Keratinocyte (primary cell): ENCODE measurements around the gene CD101. TPM values are rescaled to one million over a fixed set of nuclear protein-coding genes. Genes with fewer than 3 reads are reported as not detected.

Experiments
- DNase-seq: peaks from one replicate; pipeline ENCODE4 v3.0.0-alpha.2; 2011; ENCODE audit warnings: low read depth, missing footprints, low spot score
- FAIRE-seq: peaks from 2 replicates; lab custom pipeline; 2011; peaks lifted over from hg19 to GRCh38; lab: Jason Lieb, UNC
- H2AFZ ChIP-seq: 2 replicates; pipeline ENCODE4 v1.6.0; 2012; ENCODE audit warnings: low read length, control low read depth, inconsistent platforms; ENCODE audit not compliant: control insufficient read depth
- H3K27ac ChIP-seq: 2 replicates; pipeline ENCODE4 v1.5.1; 2011; ENCODE audit warnings: low read length; ENCODE audit not compliant: control insufficient read depth, insufficient read depth
- H3K27me3 ChIP-seq: 3 replicates; pipeline ENCODE4 v1.6.0; 2011; ENCODE audit warnings: low read length; ENCODE audit not compliant: control insufficient read depth, insufficient read depth; ENCODE audit errors: extremely low read depth
- H3K36me3 ChIP-seq, 2 experiments: 2 replicates in 1 of 2; 3 replicates in 1 of 2; pipeline ENCODE4 v1.5.1; 2011; ENCODE audit warnings: low read length in 2 of 2, mild to moderate bottlenecking in 1 of 2; ENCODE audit not compliant: control insufficient read depth in 2 of 2, insufficient read depth in 2 of 2; ENCODE audit errors: extremely low read depth in 1 of 2
- H3K4me1 ChIP-seq: 3 replicates; pipeline ENCODE4 v1.5.1; 2011; ENCODE audit warnings: low read length; ENCODE audit not compliant: control insufficient read depth, insufficient read depth; ENCODE audit errors: extremely low read depth
- H3K4me2 ChIP-seq: 3 replicates; pipeline ENCODE4 v1.6.0; 2011; ENCODE audit warnings: low read depth, low read length; ENCODE audit not compliant: control insufficient read depth, insufficient read depth; ENCODE audit errors: extremely low read depth
- H3K4me3 ChIP-seq, 3 experiments: fragments of 200-600 bp in 1 of 3; sonication (generic) in 1 of 3; 2 replicates in 2 of 3; 3 replicates in 1 of 3; pipeline ENCODE4 v1.5.1; 2011 to 2016; ENCODE audit warnings: low read length in 3 of 3, mild to moderate bottlenecking in 3 of 3, control low read depth in 2 of 3, inconsistent platforms in 1 of 3, low read depth in 1 of 3, mixed read lengths in 1 of 3, mixed run types in 1 of 3, moderate library complexity in 1 of 3; ENCODE audit not compliant: control insufficient read depth in 2 of 3, insufficient read depth in 2 of 3; ENCODE audit errors: extremely low read depth in 1 of 3
- H3K79me2 ChIP-seq: 2 replicates; pipeline ENCODE4 v1.6.0; 2012; ENCODE audit warnings: low read length; ENCODE audit not compliant: control insufficient read depth, insufficient read depth
- H3K9ac ChIP-seq: 3 replicates; pipeline ENCODE4 v1.6.0; 2011; ENCODE audit warnings: low read length; ENCODE audit not compliant: control insufficient read depth, insufficient read depth; ENCODE audit errors: extremely low read depth
- H3K9me1 ChIP-seq: 3 replicates; pipeline ENCODE4 v1.6.0; 2011; ENCODE audit warnings: low read length; ENCODE audit not compliant: control insufficient read depth, insufficient read depth; ENCODE audit errors: extremely low read depth
- H3K9me3 ChIP-seq: 2 replicates; pipeline ENCODE4 v1.5.1; 2012; ENCODE audit warnings: low read depth, low read length; ENCODE audit not compliant: control insufficient read depth
- H4K20me1 ChIP-seq: 3 replicates; pipeline ENCODE4 v1.6.0; 2011; ENCODE audit warnings: low read length; ENCODE audit not compliant: control insufficient read depth, insufficient read depth; ENCODE audit errors: extremely low read depth
- CTCF ChIP-seq, 3 experiments: IDR thresholded peaks in 1 of 3; conservative IDR thresholded peaks in 1 of 3; optimal IDR thresholded peaks in 1 of 3; 2 replicates in 2 of 3; 3 replicates in 1 of 3; pipeline versions ENCODE3 to v1.5.1; 2011; ENCODE audit warnings: low read length in 3 of 3, mild to moderate bottlenecking in 3 of 3, moderate library complexity in 2 of 3, control low read depth in 1 of 3, inconsistent platforms in 1 of 3; ENCODE audit not compliant: insufficient read depth in 2 of 3; ENCODE audit errors: extremely low read depth in 1 of 3
- EZH2 ChIP-seq: IDR thresholded peaks from one replicate; pipeline ENCODE4 v1.6.1; 2012; ENCODE audit warnings: inconsistent platforms, mild to moderate bottlenecking, low read length, moderate library complexity
- dilution Hi-C: fragments of 300-500 bp; cut with MboI; formaldehyde crosslinking; loops from one replicate; pipeline ENCODE4 v1.7.0; 2020; ENCODE audit warnings: low sequenced_read_pairs; ENCODE audit not compliant: extremely low pct_ligation_motif_present
- polyA plus RNA-seq, 5 experiments: library from polyadenylated mRNA; depleted of rRNA in 3 of 5; stranded (reverse) in 3 of 5; stranded (forward) in 1 of 5; unstranded in 1 of 5; fragments of >200 nt; gene quantifications; 1 replicate in 1 of 5; 2 replicates in 3 of 5; 3 replicates in 1 of 5; pipeline versions ENCODE4 v1.2.1 to v1.2.3, GENCODE V29; 2011 to 2012; ENCODE audit warnings: missing spikeins in 2 of 5, low read depth in 1 of 5, low replicate concordance in 1 of 5

CD101 gene
- polyA plus RNA-seq, 1 donor (not counting 4 experiments of a cell fraction or from before 2014, with no cell fraction given) = 1.8 TPM

- Histone ChIP-seq H3K27me3 (no peaks in the 10 kb centered on the region), H2AFZ (no peak overlapping the region), H3K9ac (no peak overlapping the region), H3K79me2 (no peaks in the 10 kb centered on the region), H3K9me3 (no peaks in the 10 kb centered on the region), H3K4me3 (no peak overlapping the region), H3K4me1 (peaks cover 7% of the 10 kb centered on the region), H3K27ac (no peak overlapping the region), H3K36me3 (peaks cover 0 to 5% of the 10 kb centered on the region in 2 experiments), H3K4me2 (no peak overlapping the region), H3K9me1 (peaks cover 2% of the 10 kb centered on the region), H4K20me1 (no peaks in the 10 kb centered on the region)
- dilution Hi-C loops = no loop called here
- DNase-seq (no peak), FAIRE-seq (no peak)
- TF ChIP-seq EZH2 (no peak), CTCF (optimal IDR thresholded peaks at IDR 0.05 in 1 of 3, IDR thresholded peaks at IDR 0.05 in 1 of 3, conservative IDR thresholded peaks at IDR 0.05 in 1 of 3; ENCODE audit: extremely low read depth in 1 of 3, insufficient read depth in 2 of 3, low read length in 3 of 3) (no peak)
Observed at GRCh38 chr1:117010310-117010969, 8.9 kb downstream of the CD101 start.

- no peaks in the 10 kb centered on the region for H3K79me2 ChIP-seq
- no peaks in the 10 kb centered on the region for H3K27me3 ChIP-seq
- H3K9ac ChIP-seq = no peak overlapping the region
- H3K36me3 ChIP-seq = peaks cover 0 to 5% of the 10 kb centered on the region in 2 experiments
- no peaks in the 10 kb centered on the region for H4K20me1 ChIP-seq
- H3K27ac ChIP-seq = no peak overlapping the region
- H3K4me3 ChIP-seq = no peak overlapping the region
- H3K4me2 ChIP-seq = no peak overlapping the region
- H3K9me3 ChIP-seq = no peaks in the 10 kb centered on the region
- TF ChIP-seq CTCF (optimal IDR thresholded peaks at IDR 0.05 in 1 of 3, IDR thresholded peaks at IDR 0.05 in 1 of 3, conservative IDR thresholded peaks at IDR 0.05 in 1 of 3; ENCODE audit: extremely low read depth in 1 of 3, insufficient read depth in 2 of 3, low read length in 3 of 3) (peak in 1 of 3 experiments; percentile 25), EZH2 (no peak)
- H3K4me1 ChIP-seq = peaks cover 7% of the 10 kb centered on the region
- H2AFZ ChIP-seq = no peak overlapping the region
- no peak for DNase-seq
- FAIRE-seq = no peak
- peaks cover 2% of the 10 kb centered on the region for H3K9me1 ChIP-seq
- dilution Hi-C loops = no loop called here
Observed at GRCh38 chr1:117011334-117011733, 9.8 kb downstream of the CD101 start.
